PC-9 (cell line): ENCODE measurements around the gene LHFPL2.

Experiments used
- EZH2 ChIP-seq: fragments of 200-600 bp; sonication (generic); IDR thresholded peaks from 2 replicates; pipeline ENCODE4 v1.8.0; 2017; ENCODE audit warnings: antibody characterized with exemption, low read depth
- TF ChIP-seq, protein P1 (sequence below): fragments of 200-600 bp; sonication (generic); conservative IDR thresholded peaks from 2 replicates; pipeline ENCODE4 v1.6.1; 2017; ENCODE audit warnings: mixed run types, antibody characterized with exemption, mild to moderate bottlenecking, moderate library complexity

GRCh38 chr5:78515670-78516069 is 132.9 kb downstream of the LHFPL2 start:
- TF ChIP-seq, protein P1, sequence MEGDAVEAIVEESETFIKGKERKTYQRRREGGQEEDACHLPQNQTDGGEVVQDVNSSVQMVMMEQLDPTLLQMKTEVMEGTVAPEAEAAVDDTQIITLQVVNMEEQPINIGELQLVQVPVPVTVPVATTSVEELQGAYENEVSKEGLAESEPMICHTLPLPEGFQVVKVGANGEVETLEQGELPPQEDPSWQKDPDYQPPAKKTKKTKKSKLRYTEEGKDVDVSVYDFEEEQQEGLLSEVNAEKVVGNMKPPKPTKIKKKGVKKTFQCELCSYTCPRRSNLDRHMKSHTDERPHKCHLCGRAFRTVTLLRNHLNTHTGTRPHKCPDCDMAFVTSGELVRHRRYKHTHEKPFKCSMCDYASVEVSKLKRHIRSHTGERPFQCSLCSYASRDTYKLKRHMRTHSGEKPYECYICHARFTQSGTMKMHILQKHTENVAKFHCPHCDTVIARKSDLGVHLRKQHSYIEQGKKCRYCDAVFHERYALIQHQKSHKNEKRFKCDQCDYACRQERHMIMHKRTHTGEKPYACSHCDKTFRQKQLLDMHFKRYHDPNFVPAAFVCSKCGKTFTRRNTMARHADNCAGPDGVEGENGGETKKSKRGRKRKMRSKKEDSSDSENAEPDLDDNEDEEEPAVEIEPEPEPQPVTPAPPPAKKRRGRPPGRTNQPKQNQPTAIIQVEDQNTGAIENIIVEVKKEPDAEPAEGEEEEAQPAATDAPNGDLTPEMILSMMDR: no peak
- no peak for TF ChIP-seq EZH2
